SW480 (cell line): ENCODE measurements around the gene LPGAT1.

Experiments used
- DNase-seq: peaks from one replicate; pipeline ENCODE4 v3.0.0-alpha.2; 2016; ENCODE audit warnings: low spot score

The LPGAT1 gene

DNA sequence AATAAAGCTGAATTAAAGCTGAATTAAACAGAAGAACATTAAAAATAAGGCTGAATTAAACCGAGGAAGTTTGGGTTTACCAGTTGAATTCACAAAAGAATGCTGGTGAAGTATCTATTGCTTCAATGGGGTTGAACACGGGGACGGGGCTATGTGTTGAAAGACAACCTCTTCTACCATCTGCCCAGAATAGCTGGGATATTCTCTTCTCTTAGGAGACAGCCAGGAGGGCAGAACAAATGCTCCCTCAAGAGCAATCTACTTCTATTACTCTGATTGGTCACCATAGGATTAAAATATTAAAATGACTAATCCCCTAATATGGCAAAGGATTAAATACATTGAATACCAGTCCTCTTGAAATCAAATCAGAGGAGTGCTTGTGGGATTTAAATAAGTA lies 68.4 kb downstream of the LPGAT1 start:
- DNase-seq, result no peak

- no peak for DNase-seq
These were observed 69.2 kb downstream of the LPGAT1 start for GRCh38 chr1:211761400-211761799.

- DNase-seq, result no peak
These were observed 74.0 kb downstream of the LPGAT1 start for GRCh38 chr1:211756471-211757020.

DNA sequence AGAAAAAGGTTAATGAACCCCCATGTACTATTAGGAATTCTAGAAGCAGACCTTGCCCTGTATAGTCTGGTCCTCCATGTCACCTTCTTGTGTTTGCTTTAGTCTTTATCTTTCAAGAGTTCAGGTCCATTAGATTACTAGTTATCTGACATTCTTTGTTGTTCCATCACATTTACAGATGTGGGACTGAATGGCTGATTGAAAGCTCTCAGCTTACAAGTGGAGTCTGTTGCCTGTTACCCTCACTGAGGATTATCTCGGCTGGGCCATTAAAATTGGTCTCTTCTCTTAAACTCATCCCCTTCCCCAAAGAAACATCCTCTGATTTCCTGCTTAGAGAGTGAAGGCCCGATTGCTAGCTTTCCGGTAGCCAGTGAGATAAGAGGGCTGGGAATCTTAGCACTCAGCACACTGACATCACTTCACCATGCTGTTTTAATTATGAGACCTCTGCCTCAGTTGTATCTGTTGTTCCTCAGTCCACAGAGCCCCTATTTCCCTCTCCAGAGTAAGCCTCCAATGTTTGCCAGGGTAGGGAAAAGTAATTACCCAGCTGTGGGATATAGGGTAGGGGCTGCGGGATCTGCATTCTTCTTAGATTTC lies 76.8 kb downstream of the LPGAT1 start:
- no peak for DNase-seq

DNA sequence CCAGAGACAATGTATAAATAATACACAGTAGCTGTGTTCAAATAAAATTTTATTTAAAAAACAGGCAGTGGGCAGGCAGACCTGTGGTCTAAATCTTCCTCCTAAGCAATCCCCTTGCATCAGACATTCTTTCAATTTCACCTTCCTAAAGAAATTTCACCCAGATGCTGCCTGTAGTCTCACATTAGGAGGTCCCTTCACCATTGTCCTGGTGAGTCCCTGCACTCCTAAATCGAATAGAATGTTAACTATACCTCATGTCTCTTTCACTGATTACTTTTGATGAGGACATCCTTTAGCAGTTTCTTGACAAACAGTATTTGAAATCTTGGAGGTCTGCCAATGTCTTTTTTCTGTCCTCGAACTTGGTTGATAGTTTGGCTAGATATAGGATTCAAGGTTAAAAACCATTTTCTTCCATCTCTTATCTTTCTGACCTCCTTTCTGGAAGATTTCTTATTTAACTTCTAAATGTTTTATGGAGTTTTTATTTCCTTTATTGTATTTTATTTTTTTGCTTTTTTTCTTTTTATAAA lies 77.5 kb downstream of the LPGAT1 start:
- DNase-seq, result no peak

DNA sequence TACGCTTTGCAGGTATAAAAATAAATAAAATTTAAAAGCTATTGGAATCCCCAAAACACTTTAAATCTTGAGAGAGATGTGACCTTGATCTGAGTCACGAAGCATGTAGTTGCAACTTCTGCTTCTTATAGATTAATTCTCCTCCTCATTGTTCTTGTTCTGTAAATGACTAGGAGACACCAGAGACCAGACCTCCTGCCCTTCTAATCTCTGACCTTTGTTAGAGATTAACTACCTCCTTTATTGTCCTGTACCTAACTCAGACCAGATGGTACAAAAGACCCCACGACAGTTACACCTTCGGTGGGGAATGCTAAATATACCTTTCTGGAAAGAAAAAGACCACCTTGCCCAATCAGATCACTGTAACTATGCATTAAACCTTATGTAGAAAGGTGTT lies 78.2 kb downstream of the LPGAT1 start:
- DNase-seq, result no peak

DNA sequence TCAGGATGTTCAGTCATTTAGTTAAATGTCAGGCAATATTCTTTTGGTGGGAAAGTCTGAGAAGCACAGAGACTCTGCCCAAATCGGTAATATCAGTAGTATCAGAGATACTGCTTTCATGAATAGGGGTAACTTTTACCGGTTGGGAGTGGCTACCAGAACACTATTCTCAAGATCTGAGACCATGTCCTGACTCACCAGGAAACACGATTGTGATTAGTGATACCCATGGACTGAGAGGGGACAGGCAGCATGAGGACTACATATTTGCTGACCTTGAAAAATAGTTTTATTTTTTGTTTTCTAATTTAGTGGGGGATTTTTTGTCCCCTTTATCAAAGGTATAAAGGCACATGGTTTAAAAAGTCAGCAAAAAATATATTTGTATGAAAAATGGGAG lies 79.1 kb downstream of the LPGAT1 start:
- DNase-seq, result no peak

DNA sequence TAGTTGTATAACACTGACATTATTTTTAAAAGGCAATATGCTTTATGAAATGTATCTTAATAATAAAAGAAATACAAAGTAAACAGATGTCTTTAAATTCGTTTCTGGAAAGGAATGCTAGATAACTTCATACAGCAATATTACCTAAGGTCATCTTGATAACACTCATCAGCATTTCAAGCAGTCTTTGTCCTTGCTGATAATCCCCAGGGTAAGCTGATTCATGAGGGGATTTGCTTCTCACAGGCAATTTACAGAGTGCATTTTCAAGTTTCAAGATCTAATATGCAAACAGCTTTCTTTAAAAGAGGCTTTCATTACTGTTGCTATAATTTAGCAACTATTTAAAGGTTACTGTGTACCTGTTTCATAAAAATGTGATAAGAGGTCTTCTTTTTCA lies 80.0 kb downstream of the LPGAT1 start:
- DNase-seq, result no peak

DNA sequence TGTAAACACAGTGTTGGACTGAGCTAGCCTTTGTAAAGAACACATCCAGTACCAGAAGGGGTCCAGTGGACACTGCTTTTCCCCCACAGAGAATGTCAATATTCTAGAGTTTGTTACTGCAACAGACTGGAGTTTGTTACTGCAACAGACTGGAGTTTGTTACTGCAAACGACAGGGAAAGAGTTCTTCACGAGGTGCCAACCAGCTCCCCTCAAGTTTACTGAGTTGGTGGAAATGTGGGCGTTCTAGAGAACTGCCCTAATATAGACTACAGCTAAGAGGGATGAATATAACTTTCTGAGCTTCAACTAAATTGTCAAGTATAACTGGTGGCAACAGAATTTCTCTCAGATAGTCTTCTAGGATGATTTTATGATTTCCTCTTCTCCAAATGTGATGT lies 81.3 kb downstream of the LPGAT1 start:
- no peak for DNase-seq

DNA sequence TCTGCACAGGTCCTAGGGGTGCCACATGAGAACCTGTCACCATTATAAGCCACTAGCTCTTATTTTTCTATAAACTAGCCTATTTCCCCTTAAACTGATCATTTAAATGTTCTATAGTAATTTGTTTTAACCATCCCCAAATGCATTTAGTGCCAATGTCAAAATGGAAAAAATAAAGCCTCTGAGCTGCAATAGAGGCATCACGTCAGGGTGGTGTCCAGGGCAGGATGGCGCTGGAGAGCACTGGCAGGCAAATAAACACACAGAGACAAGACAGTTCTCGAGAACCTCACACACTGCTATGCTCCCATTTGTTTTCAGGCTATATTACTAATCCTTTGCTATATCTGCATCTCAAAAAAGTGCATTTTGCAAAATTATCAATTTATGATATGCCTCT lies 81.8 kb downstream of the LPGAT1 start:
- no peak for DNase-seq

DNA sequence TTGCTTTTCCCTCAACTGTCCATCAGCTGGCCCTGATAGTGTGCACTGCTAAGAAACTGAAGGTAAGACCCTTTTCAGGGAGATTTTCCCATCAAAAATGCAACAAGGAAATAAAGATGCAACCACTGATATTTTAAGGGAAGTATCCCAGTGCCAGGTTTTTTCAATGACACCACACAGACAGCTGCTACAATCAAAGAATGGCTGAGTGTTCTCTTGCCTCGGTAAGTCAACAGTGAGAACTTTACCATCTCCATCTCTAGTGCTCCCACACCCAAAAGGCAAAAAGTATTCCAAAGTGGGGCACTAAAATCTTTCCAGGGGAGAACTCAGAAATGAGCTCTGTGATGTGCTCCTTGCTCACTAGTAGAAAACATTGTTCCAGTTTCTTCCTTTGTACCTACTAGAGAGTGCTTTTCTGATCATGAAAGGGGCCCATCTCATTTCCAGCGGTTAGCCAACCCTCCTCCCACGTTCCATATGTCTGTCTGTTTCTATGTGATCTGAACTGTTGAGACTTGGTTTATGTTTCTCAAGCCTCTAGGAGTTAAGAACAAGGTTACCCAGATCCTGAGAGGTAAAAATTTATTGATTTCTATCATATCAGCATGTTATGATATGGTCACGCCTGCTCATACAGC lies 87.6 kb downstream of the LPGAT1 start:
- no peak for DNase-seq

- no peak for DNase-seq
These were observed 88.3 kb downstream of the LPGAT1 start for GRCh38 chr1:211742272-211742671.

DNA sequence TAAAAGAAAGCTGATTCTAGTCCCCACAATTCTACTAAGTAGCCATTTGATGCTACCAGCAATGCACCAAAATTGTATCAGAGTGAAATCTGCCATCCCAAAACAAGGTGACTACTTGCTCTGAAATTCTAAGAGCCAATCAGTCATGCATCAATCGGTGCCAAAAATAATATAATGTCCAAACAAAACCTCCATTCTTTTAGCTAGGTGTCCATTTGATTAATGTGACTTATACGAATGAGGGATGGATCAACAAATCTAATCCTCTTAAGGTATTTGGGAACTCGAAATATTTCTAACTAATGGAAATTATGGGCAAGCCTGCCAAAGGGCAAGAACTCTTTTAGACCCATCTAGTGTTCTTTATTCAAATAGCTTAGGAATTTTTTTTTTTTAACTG lies 88.8 kb downstream of the LPGAT1 start:
- no peak for DNase-seq

DNA sequence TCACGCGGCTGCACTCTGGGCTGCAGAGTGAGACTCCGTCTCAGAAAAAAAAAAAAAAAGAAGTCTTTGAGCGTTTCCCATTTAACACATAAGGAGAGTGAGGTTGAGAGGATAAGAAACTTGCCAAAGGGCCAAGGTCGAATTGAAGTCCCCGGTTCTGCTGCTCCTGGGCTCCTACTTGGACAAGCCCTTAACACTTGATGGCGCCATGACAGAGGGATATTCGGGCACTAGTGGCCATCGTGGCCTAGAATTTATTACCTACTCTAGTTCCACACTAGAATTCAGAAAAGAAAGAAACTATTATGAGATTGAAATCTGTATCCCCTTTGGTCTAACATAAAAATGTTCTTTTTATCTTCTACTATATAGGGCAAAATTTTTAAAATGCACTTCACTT lies 89.4 kb downstream of the LPGAT1 start:
- DNase-seq, result peak; percentile 4

GRCh38 chr1:211739671-211740411 lies 90.7 kb downstream of the LPGAT1 start:
- DNase-seq, result no peak

GRCh38 chr1:211738691-211739301 lies 91.8 kb downstream of the LPGAT1 start:
- peak; percentile 66 for DNase-seq

- no peak for DNase-seq
These were observed 92.4 kb downstream of the LPGAT1 start for GRCh38 chr1:211738096-211738690.

GRCh38 chr1:211737115-211738035 lies 93.2 kb downstream of the LPGAT1 start:
- no peak for DNase-seq

DNA sequence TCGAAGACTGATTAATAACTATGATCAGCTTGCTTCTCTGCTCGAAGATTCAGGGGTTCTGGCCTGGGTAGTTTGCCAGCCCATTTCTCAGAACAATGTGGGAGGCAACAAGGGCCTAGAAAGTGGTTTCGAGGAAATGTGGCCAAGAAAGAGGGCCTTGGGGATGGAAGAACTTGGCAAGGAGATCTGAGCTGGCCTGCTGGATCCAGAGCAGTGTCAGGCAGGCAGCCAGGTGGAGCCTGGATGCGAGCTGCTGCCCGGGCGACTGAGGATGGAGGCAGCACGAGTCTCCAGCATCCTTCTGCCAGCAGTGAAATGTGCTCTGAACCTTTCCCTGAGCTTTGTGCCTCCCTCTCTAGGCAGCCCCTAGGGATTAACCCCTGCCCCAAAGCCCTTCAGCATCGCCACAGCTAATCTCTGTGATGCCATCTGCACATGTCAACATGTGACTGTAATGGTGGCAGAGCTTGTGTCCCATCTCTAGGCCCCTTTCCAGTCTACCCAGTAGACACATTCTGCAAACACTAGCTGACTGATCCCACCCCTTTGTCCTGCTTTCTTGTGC lies 94.1 kb downstream of the LPGAT1 start:
- DNase-seq, result no peak
